NCI-H187 treated with DMSO at 0.1 percent for 48 hours (cell line): ENCODE results near the gene IL17RE.
"Not testable (repeated sequence)": the region's sequence is repeated elsewhere in the genome, so short reads cannot be mapped to it uniquely, and the experiment has no call there.

Experiments used
- DNase-seq: peaks from one replicate; lab custom pipeline; 2025; lab: John Stamatoyannopoulos, UW

Gene IL17RE

GRCh38 chr3:9902372-9903237 lies at the start of gene IL17RE:
IL17RE (plus strand) TSS chr3:9902848; CDS start chr3:9902933, 85 bp downstream.
- no peak for DNase-seq

GRCh38 chr3:9854291-9854940 lies 48.2 kb upstream of the IL17RE start:
- not testable (repeated sequence) for DNase-seq

GRCh38 chr3:9855594-9855993 lies 47.1 kb upstream of the IL17RE start:
- DNase-seq, result no peak

GRCh38 chr3:9859530-9860025 lies 43.1 kb upstream of the IL17RE start:
- no peak for DNase-seq

GRCh38 chr3:9861201-9861600 lies 41.4 kb upstream of the IL17RE start:
- DNase-seq, result no peak

- no peak for DNase-seq
Observed at GRCh38 chr3:9861626-9862130, 41.0 kb upstream of the IL17RE start.

- no peak for DNase-seq
Observed at GRCh38 chr3:9862391-9863057, 40.1 kb upstream of the IL17RE start.

- DNase-seq, result no peak
Observed at GRCh38 chr3:9863058-9863772, 39.4 kb upstream of the IL17RE start.

- no peak for DNase-seq
Observed at GRCh38 chr3:9864200-9864927, 38.3 kb upstream of the IL17RE start.

- DNase-seq, result not testable (repeated sequence)
Observed at GRCh38 chr3:9865125-9865637, 37.5 kb upstream of the IL17RE start.

GRCh38 chr3:9866639-9867038 lies 36.0 kb upstream of the IL17RE start:
- no peak for DNase-seq

GRCh38 chr3:9867106-9867505 lies 35.5 kb upstream of the IL17RE start:
- no peak for DNase-seq

GRCh38 chr3:9869955-9870354 lies 32.7 kb upstream of the IL17RE start:
- DNase-seq, result no peak

- no peak for DNase-seq
Observed at GRCh38 chr3:9870978-9871377, 31.7 kb upstream of the IL17RE start.

- not testable (repeated sequence) for DNase-seq
Observed at GRCh38 chr3:9872067-9872466, 30.6 kb upstream of the IL17RE start.

- DNase-seq, result no peak
Observed at GRCh38 chr3:9875448-9875847, 27.2 kb upstream of the IL17RE start.

GRCh38 chr3:9876255-9876654 lies 26.4 kb upstream of the IL17RE start:
- DNase-seq, result not testable (repeated sequence)

GRCh38 chr3:9876991-9877390 lies 25.7 kb upstream of the IL17RE start:
- no peak for DNase-seq

GRCh38 chr3:9878700-9879099 lies 23.9 kb upstream of the IL17RE start:
- no peak for DNase-seq

- DNase-seq, result no peak
Observed at GRCh38 chr3:9879830-9880549, 22.7 kb upstream of the IL17RE start, which contains the start of gene CIDEC. CIDEC (minus strand) TSS chr3:9880253; CDS start chr3:9878486, 1,767 bp downstream.
